AG20443 (cell line): ENCODE measurements around the gene CEP120.
"Not testable (repeated sequence)": the region's sequence is repeated elsewhere in the genome, so short reads cannot be mapped to it uniquely, and the experiment has no call there.

Experiments used
- DNase-seq: peaks from one replicate; pipeline ENCODE4 v3.0.0; 2012; ENCODE audit warnings: low spot score, mixed read lengths

The CEP120 gene

GRCh38 chr5:123438902-123439301, 15.7 kb upstream of the CEP120 start:
- no peak for DNase-seq

- no peak for DNase-seq
Measured at GRCh38 chr5:123438244-123438643, 15.0 kb upstream of the CEP120 start.

- no peak for DNase-seq
Measured at GRCh38 chr5:123436201-123436600, 13.0 kb upstream of the CEP120 start.

DNA sequence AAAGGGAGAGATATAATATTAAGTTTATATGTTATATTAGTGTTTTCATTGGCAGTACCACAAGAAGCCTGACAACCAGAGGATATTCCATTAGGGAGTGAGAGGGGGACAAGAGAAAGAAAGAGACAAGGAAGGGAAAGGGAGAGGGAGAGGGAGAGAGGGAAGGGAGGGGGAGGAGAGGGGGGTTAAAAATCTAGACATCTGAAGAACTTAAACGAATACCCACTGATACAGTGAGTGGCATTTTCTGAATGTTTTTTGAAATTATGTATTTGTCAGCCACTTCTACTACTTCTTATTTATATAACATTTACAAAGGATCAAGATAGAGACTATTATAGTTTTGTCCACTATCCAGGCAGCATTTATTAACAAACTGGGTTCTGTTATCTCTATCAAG, 11.6 kb upstream of the CEP120 start:
- no peak for DNase-seq

GRCh38 chr5:123433596-123433995, 10.4 kb upstream of the CEP120 start:
- no peak for DNase-seq

DNA sequence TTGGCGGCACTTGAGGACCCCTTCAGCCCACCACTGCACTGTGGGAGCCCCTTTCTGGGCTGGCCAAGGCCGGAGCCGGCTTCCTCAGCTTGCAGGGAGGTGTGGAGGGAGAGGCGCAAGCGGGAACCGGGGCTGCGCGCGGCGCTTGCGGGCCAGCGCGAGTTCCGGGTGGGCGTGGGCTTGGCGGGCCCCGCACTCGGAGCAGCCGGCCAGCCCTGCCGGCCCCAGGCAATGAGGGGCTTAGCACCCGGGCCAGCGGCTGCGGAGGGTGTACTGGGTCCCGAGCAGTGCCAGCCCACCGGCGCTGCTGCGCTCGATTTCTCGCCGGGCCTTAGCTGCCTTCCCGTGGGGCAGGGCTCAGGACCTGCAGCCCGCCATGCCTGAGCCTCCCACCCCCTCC, 7.2 kb upstream of the CEP120 start:
- DNase-seq: not testable (repeated sequence)

- peak; percentile 76 for DNase-seq
Measured at GRCh38 chr5:123429993-123430392, 6.8 kb upstream of the CEP120 start.

GRCh38 chr5:123429221-123429954, 6.2 kb upstream of the CEP120 start:
- no peak for DNase-seq

DNA sequence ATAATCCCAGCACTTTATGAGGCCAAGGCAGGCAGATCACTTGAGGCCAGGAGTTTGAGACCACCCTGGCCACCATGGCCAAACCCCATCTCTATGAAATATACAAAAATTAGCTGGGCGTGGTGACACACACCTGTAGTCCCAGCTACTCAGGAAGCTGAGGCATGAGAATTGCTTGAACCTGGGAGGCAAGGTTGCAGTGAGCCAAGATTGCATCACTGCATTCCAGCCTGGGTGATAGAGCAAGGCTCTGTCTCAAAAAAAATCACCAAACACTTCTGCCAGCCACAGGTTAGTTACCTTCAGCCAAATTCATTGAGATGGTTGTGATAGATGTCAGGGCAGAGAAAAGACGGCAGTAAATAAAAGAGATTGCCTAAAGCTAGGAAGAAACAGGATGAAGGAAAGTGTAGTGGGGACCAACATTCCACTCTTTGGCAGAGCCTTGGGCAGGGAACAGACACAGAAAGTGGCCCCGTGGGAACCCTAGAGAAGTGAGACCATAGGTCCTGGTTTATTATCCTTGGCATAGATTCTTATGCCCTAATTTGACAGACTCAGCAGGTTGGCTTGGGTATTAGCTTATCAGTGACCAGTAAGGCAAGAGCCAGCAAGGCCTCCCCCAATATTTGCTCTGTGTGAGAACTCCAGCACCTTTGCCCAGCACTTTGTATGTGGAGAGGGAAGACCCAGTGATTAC, 5.5 kb upstream of the CEP120 start:
- no peak for DNase-seq

DNA sequence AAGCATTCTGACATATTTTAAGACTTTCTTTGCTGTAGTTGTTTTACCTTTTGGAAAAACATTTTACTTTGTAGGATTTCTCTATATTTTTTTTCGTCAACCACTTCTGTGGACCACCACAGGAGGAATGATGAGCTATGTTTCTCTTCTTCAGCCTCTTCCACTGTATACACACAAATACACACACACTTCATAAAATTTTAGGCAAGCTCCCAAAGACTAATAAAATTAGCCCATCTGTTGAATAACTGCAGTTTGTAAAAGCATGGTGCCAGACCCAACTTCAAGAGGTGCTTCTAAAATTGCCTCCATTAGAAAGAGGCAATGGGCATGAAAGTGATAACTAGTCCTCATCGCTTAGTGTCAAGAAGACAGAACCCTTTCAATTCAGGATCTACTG, 4.1 kb upstream of the CEP120 start:
- DNase-seq: no peak

GRCh38 chr5:123425431-123425830, 2.2 kb upstream of the CEP120 start:
- DNase-seq: no peak

- DNase-seq: peak; percentile 34
Measured at GRCh38 chr5:123422433-123423277, 548 bp downstream of the CEP120 start.

DNA sequence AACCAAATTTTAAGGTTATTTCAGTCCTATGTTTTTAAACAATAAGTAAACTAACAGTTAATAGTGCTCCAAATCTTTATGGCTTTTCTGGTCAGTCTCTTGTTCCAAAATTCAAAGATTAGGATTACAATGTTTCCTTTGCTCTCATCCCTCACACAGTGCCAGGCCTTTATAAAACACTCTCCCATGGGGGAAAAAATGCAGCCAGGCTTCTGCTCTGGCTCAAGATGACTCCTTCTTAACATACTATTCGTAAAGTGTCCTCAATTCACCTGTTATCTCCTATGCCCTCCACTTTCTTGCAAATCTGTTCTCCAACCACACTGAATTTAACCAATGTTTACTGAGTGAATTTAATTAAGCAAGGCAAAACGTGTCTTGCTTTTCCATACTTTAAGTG, 1.4 kb downstream of the CEP120 start:
- DNase-seq: no peak

DNA sequence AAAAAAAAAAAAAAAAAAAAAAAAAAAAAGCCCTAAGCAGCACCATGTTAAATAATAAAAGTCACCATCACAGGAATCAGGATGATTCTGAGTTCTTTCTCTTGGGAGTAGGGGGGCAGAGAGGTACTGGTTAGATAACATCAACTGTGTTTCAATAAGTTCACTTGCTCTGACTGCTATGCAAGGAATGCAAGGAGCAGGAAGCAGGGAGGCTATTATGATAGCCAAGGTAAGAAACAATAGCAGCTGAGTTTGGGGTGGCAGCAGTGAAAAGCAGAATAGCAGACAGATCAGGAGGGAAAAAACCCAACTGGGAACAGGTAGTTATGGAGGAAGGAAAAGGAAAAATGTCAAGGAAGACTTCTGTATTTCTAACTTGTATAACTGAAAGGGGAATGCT, 8.2 kb downstream of the CEP120 start:
- DNase-seq: no peak

DNA sequence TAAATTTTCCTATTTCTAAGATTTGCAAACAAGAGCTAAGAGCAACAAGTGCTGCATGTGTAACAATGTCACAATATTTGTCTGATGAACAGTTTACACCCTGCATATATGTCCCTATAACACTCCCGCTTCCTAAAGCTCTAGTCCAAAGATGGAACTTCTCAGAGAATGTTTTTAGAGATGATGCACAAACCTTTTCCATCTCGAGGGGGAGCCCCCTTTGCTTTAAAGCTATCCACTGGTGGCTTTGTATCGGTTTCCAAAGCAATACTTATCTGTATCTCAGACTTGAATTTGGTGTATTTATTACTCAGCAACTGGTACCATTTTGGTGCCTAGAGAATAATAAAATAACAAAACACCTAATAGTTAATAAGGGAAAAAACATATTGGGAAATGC, 11.0 kb downstream of the CEP120 start:
- DNase-seq: no peak

- DNase-seq: not testable (repeated sequence)
Measured at GRCh38 chr5:123401999-123402398, 21.2 kb downstream of the CEP120 start.

GRCh38 chr5:123401320-123401719, 21.9 kb downstream of the CEP120 start:
- DNase-seq: no peak

- DNase-seq: not testable (repeated sequence)
Measured at GRCh38 chr5:123400870-123401291, 22.3 kb downstream of the CEP120 start.

- no peak for DNase-seq
Measured at GRCh38 chr5:123398058-123398733, 25.0 kb downstream of the CEP120 start.

GRCh38 chr5:123397538-123397937, 25.7 kb downstream of the CEP120 start:
- DNase-seq: no peak

- DNase-seq: no peak
Measured at GRCh38 chr5:123391009-123391408, 32.2 kb downstream of the CEP120 start.

DNA sequence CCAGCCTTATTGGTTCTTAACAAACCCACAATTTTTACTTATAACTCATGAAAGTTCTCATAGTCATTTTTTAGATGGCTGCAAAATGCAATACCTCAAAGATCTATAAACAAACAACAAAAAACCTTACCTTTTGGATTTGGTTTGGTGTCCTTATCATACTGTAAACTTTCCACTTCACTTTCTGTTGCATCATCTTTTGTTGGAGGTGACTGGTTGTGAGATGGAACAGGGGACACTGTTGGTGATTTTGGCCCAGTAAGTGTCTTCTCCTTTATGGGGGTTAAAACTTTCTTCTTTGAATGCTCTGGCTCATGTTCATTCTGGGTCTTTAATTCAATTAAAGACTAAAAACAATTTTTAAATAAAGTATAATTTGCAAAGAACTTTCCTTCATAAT, 33.4 kb downstream of the CEP120 start:
- DNase-seq: no peak
